Erythroblast (primary cell): Measurements from ENCODE around the gene VRK2.

Experiments used
- GATA1 ChIP-seq: IDR thresholded peaks from 2 replicates; pipeline ENCODE4 v1.6.1; 2011; ENCODE audit warnings: low read depth, mild to moderate bottlenecking, control low read depth, low read length, moderate library complexity
- POLR2A ChIP-seq: IDR thresholded peaks from 2 replicates; pipeline ENCODE4 v1.6.1; 2011; ENCODE audit warnings: mild to moderate bottlenecking, low read length

GRCh38 chr2:58039170-58039611, 7.4 kb upstream of the VRK2 start:
- TF ChIP-seq POLR2A (no peak), GATA1 (no peak)
